HEK293 (cell line): ENCODE results near the gene ZNF541.

Experiments used
- CTCF ChIA-PET: fragments of 350-600 bp; formaldehyde crosslinking; extraction: SDS; loops from one replicate; lab custom pipeline; 2021; ENCODE audit warnings: antibody characterized with exemption; lab: Yijun Ruan, JAX
- POLR2A ChIA-PET: fragments of 300-600 bp; formaldehyde crosslinking; extraction: SDS; loops from one replicate; lab custom pipeline; 2020; ENCODE audit warnings: antibody characterized with exemption, inconsistent platforms; lab: Yijun Ruan, JAX
- H3K27ac ChIP-seq: fragments of 200-500 bp; sonication (Bioruptor generic); 2 replicates; pipeline ENCODE4 v1.5.1; 2014; ENCODE audit warnings: low read depth, low read length, control low read depth, inconsistent platforms; ENCODE audit errors: extremely low read depth
- H3K36me3 ChIP-seq, 2 experiments: fragments of 200-500 bp in 1 of 2; sonication (Bioruptor generic) in 1 of 2; 1 replicate in 1 of 2; 2 replicates in 1 of 2; pipeline ENCODE4 v1.5.1; 2014 to 2017; ENCODE audit warnings: inconsistent platforms in 2 of 2, low read length in 2 of 2; ENCODE audit not compliant: control insufficient read depth in 2 of 2, insufficient read depth in 1 of 2
- H3K4me1 ChIP-seq: fragments of 200-500 bp; sonication (Bioruptor generic); 2 replicates; pipeline ENCODE4 v1.5.1; 2014; ENCODE audit warnings: mild to moderate bottlenecking, low read length, inconsistent platforms; ENCODE audit not compliant: control insufficient read depth, insufficient read depth
- H3K4me3 ChIP-seq: 2 replicates; pipeline ENCODE4 v1.5.1; 2011; ENCODE audit warnings: low read depth, mild to moderate bottlenecking, control low read depth, low read length, moderate library complexity
- H3K9me3 ChIP-seq: fragments of 200-500 bp; sonication (Bioruptor generic); 2 replicates; pipeline ENCODE4 v1.5.1; 2014; ENCODE audit warnings: low read depth, low read length, inconsistent platforms; ENCODE audit not compliant: control insufficient read depth, insufficient read depth
- KLF9 ChIP-seq: fragments of 450-650 bp; formaldehyde crosslinking; IDR thresholded peaks from 2 replicates; pipeline ENCODE4 v1.5.1; 2016; ENCODE audit warnings: missing biosample characterization, missing genetic modification characterization, low read depth
- PATZ1 ChIP-seq: fragments of 450-650 bp; formaldehyde crosslinking; IDR thresholded peaks from 2 replicates; pipeline ENCODE4 v1.5.1; 2016; ENCODE audit warnings: missing biosample characterization, missing genetic modification characterization
- SCRT1 ChIP-seq: fragments of 450-650 bp; formaldehyde crosslinking; IDR thresholded peaks from 2 replicates; pipeline ENCODE4 v1.5.1; 2016; ENCODE audit warnings: missing biosample characterization, missing genetic modification characterization, borderline replicate concordance
- SCRT2 ChIP-seq: fragments of 450-650 bp; formaldehyde crosslinking; IDR thresholded peaks from 2 replicates; pipeline ENCODE4 v1.5.1; 2016; ENCODE audit warnings: missing biosample characterization, missing genetic modification characterization
- ZBTB1 ChIP-seq: fragments of 450-650 bp; formaldehyde crosslinking; IDR thresholded peaks from 2 replicates; pipeline ENCODE4 v1.5.1; 2016; ENCODE audit warnings: missing biosample characterization, missing genetic modification characterization
- ZFP3 ChIP-seq: fragments of 450-650 bp; formaldehyde crosslinking; IDR thresholded peaks from 2 replicates; pipeline ENCODE4 v1.5.1; 2016; ENCODE audit warnings: low read depth, missing biosample characterization, missing genetic modification characterization
- ZNF174 ChIP-seq: fragments of 450-650 bp; formaldehyde crosslinking; IDR thresholded peaks from 2 replicates; pipeline ENCODE4 v1.5.0; 2017; ENCODE audit warnings: missing biosample characterization, mild to moderate bottlenecking, missing genetic modification characterization
- ZNF211 ChIP-seq: fragments of 450-650 bp; formaldehyde crosslinking; IDR thresholded peaks from 2 replicates; pipeline ENCODE4 v1.5.1; 2016; ENCODE audit warnings: low read depth, missing biosample characterization, missing genetic modification characterization
- ZNF280C ChIP-seq: fragments of 450-650 bp; formaldehyde crosslinking; IDR thresholded peaks from 2 replicates; pipeline ENCODE4 v1.5.1; 2016; ENCODE audit warnings: missing biosample characterization, missing genetic modification characterization
- ZNF473 ChIP-seq: fragments of 450-650 bp; formaldehyde crosslinking; IDR thresholded peaks from 2 replicates; pipeline ENCODE4 v1.5.1; 2017; ENCODE audit warnings: missing biosample characterization, missing genetic modification characterization
- ZNF521 ChIP-seq: fragments of 450-650 bp; formaldehyde crosslinking; IDR thresholded peaks from 2 replicates; pipeline ENCODE4 v1.5.1; 2017; ENCODE audit warnings: missing biosample characterization, mild to moderate bottlenecking, missing genetic modification characterization
- ZNF596 ChIP-seq: fragments of 450-650 bp; IDR thresholded peaks from 2 replicates; pipeline ENCODE4 v1.5.0; 2018; ENCODE audit warnings: missing biosample characterization, mild to moderate bottlenecking, missing genetic modification characterization, moderate library complexity
- ZNF610 ChIP-seq: fragments of 450-650 bp; formaldehyde crosslinking; IDR thresholded peaks from 2 replicates; pipeline ENCODE4 v1.5.1; 2016; ENCODE audit warnings: missing biosample characterization, missing genetic modification characterization, borderline replicate concordance
- ZNF639 ChIP-seq: fragments of 450-650 bp; formaldehyde crosslinking; IDR thresholded peaks from 2 replicates; pipeline ENCODE4 v1.5.1; 2016; ENCODE audit warnings: missing biosample characterization, missing genetic modification characterization
- ZNF701 ChIP-seq: fragments of 450-650 bp; formaldehyde crosslinking; IDR thresholded peaks from 2 replicates; pipeline ENCODE4 v1.5.1; 2016; ENCODE audit warnings: missing biosample characterization, missing genetic modification characterization
- ZNF707 ChIP-seq: fragments of 450-650 bp; formaldehyde crosslinking; IDR thresholded peaks from 2 replicates; pipeline ENCODE4 v1.5.1; 2016; ENCODE audit warnings: missing biosample characterization, missing genetic modification characterization
- ZSCAN4 ChIP-seq: fragments of 450-650 bp; formaldehyde crosslinking; IDR thresholded peaks from 2 replicates; pipeline ENCODE4 v1.5.1; 2017; ENCODE audit warnings: missing biosample characterization, missing genetic modification characterization
- TF ChIP-seq, protein P1 (sequence below): sonication (generic); formaldehyde crosslinking; IDR thresholded peaks from 2 replicates; pipeline ENCODE4 v1.8.1; 2022; ENCODE audit warnings: mild to moderate bottlenecking, moderate library complexity, missing genetic modification reagents

ZNF541 gene

DNA sequence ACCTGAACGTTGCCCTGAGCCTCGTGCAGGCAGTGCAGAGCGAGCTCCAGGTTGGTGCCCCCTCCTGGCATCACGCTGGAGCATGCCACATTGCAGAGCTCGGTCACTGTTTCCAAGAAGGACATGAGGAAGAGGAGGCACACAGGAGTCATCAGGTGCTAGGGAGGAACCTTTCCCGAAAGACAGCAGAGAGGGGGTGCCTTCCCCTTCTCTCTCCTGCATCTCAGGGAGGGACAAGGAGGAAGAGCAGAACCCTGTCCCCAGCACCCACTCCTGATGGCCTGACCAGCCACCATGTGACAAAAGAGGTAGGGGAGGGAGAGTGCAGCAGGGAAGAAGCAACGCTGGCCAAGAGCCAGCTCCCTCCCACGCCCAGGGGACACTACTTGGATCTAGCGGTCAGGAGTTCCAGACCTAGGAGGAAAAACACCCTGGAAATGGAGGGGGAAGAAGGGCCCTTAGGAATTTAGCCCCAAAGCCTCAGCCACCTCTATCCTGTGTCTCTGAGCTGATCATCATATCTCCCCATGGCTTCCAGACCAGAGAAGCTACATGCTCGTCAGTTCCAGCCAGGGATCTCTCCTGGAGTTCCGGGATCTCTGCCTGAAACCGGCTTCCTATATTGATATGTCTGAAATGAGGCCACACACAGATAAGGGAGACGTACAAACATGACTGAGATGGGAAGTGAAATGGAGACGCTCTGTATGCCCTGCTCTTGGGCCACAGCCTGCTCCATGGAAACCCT, 41.1 kb downstream of the ZNF541 start (continued):
- no peak for TF ChIP-seq ZNF639
- TF ChIP-seq ZNF596 (tag by site-specific recombination), result no peak
- TF ChIP-seq ZBTB1 (tag by site-specific recombination), result no peak
- TF ChIP-seq, all 188 proteins: peak for 7

GRCh38 chr19:47529018-47529742, 43.8 kb downstream of the ZNF541 start:
- H3K27ac ChIP-seq, result no peak overlapping the region
- no peak overlapping the region for H3K4me3 ChIP-seq
- ChIA-PET POLR2A (interaction anchor here (0.6 to 1.2 kb wide), 2 partner anchors 10 to 16 kb away, joined by 3 to 4 read pairs; no protein-coding TSS in a partner anchor), CTCF (interaction anchor here (0.6 to 3.6 kb wide), 3 partner anchors 11 to 93 kb away, joined by 3 to 12 read pairs (median 6); partner anchors contain the start of gene NAPA)
- H3K36me3 ChIP-seq, result no peaks in the 10 kb centered on the region
- no peaks in the 10 kb centered on the region for H3K9me3 ChIP-seq
- TF ChIP-seq, protein P1, sequence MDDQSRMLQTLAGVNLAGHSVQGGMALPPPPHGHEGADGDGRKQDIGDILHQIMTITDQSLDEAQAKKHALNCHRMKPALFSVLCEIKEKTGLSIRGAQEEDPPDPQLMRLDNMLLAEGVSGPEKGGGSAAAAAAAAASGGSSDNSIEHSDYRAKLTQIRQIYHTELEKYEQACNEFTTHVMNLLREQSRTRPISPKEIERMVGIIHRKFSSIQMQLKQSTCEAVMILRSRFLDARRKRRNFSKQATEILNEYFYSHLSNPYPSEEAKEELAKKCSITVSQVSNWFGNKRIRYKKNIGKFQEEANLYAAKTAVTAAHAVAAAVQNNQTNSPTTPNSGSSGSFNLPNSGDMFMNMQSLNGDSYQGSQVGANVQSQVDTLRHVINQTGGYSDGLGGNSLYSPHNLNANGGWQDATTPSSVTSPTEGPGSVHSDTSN, result no peak
- TF ChIP-seq ZNF473 (tag by site-specific recombination) (no peak), ZNF707 (no peak), ZNF701 (no peak), ZNF521 (tag by site-specific recombination) (no peak), ZSCAN4 (no peak), ZNF174 (no peak), ZFP3 (tag by site-specific recombination) (no peak), ZNF280C (tag by site-specific recombination) (no peak), ZNF211 (no peak), SCRT2 (peak; percentile 54; the same call in 1 of the 2 replicates), PATZ1 (no peak), SCRT1 (tag by site-specific recombination) (peak; percentile 44; the same call in 1 of the 2 replicates), ZNF610 (tag by site-specific recombination) (no peak), KLF9 (tag by site-specific recombination) (no peak)
- H3K4me1 ChIP-seq, result no peaks in the 10 kb centered on the region
